GM19240 (cell line): ENCODE data around the gene SPPL2B.

Experiments used
- DNase-seq: peaks from one replicate; pipeline ENCODE4 v3.0.0; 2011; ENCODE audit warnings: low spot score; ENCODE audit not compliant: insufficient read length

Gene SPPL2B

GRCh38 chr19:2300533-2300932, 28.0 kb upstream of the SPPL2B start:
- no peak for DNase-seq

DNA sequence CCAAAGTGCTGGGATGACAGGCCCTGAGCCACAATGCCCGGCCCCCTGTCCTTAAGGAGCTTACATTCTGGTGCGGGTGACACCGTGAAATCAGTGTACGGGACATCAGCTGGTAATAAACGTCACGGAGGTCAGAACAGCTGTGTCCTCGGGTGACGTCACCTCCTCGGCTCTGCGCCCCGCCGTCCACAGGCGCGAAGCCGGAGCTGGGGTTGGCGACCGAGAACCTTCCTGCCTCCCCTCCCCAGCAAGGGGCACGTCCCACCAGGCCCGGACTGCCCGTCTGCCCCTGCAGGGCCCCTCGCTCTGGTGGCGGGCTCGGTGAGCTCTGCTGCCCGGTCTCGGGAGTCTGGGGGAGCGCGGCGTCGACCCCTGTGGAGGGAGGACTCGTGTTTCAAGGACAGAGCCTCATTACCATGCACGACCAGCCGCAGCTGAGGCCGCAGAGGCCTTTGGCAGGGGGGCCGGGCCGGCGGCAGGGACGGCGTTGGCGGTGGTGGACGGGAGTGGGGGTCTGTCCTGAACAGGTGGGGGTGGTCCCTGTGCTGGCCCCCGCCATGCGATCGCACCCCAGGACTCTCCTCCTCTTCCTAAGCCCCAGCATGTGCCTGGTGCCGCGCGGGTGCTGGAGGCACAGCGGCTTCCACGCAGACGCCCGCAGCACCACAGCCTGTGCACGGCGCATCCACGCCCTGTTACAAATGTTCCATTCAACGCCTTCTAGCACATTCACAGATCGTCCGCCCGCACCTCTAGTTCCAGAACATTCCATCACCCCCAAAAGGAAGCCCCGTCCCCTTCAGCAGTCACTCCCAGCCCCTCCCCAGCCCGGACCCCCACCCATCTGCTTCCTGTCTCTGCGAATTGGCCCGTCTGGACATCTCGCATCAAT, 25.9 kb upstream of the SPPL2B start:
- no peak for DNase-seq

- no peak for DNase-seq
These were observed 25.2 kb upstream of the SPPL2B start for GRCh38 chr19:2303211-2303798.

DNA sequence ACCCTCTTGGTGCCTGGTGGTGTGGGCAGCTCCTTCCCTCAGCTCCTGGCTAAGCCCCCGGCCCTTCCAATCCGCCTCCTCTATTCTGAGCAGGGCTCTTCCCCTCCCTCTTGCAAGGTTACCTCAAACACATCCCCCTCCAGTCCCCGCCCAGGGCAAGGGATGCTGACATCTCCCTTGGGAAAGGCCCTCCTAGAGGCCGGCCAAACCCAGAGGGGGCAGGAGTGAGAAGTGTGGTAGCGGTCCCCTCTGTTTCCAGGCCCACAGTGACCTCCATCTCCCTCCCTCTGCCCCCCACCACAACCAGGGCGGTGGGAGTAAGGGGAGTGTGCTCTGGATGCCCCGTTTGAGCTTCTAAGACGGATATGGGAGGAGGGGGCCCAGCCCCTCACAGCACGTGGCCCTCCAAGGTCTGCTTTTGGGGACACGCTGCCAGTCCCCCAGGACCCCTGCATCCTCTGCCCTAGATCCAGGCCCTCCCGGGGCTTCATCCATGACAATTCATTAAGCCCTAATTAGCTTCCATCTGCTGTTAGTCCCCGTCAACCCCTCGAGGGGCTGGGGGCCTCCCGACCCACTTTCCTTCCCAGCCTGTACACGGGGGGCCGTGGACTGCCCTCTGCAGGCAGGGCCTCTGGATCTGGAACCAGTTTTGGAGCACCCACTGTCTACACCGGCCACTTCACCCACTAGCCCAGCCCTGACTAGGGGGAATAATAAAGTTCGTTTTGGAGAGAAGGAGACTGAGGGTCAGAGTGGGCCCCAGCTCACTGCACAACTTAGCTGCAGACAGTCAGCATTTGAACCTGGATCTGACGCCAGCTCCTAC, 22.8 kb upstream of the SPPL2B start:
- DNase-seq: no peak

DNA sequence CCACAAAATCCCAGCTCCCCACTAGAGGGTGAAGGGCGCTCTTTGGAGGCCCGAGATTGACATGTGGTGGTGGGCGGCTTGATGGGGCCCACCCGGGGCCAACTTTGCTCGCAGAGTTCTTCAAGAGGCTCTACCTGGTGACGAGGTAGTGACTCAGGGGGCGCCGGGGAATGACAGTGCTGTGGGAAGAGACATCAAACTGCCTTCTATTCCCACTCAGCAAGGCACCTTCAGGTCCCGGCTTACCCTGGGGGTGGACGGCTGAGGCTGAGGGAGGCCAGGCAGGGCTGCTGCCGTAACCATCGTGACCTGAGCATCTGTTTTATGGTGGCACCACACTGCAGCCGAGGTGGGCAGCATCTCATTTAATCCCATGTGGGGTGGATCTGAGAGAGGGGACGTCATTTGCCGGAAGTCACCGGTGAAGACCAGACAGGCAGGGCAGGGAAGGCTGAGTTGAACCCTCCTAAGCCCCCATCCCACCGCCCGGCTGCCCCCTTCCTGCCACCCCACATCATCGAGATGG, 22.1 kb upstream of the SPPL2B start:
- DNase-seq: no peak

- DNase-seq: no peak
These were observed 21.5 kb upstream of the SPPL2B start for GRCh38 chr19:2306971-2307370.

DNA sequence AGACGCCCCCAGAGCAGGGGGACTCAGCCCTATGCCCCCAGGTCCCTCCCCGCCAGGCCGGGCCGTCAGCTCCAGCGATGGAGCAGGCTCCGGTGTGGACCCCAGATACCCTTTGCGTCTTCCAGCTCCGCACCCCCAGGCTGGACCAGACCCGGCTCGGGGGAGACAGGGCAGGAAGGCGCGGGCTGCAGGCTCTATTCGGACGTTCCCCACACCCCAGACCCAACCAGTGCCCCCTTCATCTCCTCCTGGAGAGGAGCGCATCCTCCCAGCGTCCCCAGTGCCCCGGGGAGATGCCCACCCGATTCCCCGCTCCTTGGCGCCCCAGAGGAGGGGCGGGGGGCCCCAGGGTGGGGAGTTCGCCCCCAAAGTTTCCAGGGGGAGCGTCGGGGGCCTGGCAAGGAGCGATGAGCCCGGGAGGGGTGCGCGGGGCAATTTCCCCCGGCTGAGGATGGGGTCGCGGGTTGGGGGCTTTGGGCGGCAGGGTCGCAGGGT, 20.9 kb upstream of the SPPL2B start:
- no peak for DNase-seq

DNA sequence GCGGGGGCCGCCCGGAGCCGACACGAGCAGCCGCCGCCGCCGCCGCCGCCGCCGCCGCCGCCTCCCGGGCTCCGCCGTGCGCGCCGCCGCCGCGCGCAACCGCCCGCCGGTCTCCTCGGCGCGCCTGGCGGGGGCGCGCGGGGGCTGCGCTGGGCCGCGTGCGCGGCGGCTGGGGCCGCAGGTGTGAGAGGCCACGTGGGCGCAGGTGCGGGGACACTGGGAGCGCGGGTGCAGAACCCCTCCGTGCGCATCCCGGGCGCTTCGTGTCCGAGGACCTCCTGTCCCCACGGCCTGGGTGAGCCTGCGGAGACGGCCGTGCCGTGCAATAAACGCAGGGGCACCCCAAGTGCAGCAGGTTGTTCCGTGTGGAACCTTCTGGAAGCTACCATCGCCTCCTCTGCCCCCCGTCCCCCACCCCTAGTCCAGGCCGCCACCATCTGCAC, 20.3 kb upstream of the SPPL2B start, which contains the start of gene LINGO3:
TSS of gene LINGO3 (minus strand) at position 41 of the 443 bp plus-strand sequence. CDS start 16,378 bp downstream, outside the sequence.
- no peak for DNase-seq

- DNase-seq: no peak
These were observed 18.6 kb upstream of the SPPL2B start for GRCh38 chr19:2309734-2310362.

GRCh38 chr19:2311093-2311492, 17.4 kb upstream of the SPPL2B start:
- no peak for DNase-seq

DNA sequence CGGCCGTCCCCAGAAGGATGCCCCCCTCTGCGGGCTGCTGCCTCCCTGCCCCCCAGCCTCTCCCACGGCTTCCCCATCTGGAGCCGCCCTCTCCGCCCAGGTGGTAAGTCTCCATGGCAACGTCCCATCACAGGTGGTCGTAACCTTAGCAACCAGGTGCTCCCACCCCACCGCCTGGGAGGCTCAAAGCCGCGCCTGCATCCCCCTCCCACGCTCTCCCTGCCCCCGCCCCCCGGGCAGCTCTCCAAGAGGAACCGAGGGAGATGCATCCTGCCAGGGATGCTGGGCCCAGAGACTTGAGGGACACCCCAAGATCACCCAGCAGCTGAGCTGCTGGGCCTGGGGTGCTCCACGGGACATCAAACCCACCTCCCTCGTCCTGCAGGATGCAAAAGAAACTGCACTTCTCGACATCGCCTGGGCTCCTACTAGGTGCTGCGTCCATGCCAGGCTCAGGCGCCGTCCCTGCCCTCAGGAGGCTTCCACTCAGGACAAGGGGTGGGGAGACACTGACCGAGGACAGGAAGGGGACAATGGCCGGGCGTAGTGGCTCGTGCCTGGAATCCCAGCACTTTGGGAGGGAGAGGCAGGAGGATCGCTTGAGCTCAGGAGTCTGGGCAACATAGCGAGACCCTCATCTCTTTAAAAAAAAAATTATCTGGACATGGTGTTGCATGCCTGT, 15.5 kb upstream of the SPPL2B start:
- DNase-seq: no peak

DNA sequence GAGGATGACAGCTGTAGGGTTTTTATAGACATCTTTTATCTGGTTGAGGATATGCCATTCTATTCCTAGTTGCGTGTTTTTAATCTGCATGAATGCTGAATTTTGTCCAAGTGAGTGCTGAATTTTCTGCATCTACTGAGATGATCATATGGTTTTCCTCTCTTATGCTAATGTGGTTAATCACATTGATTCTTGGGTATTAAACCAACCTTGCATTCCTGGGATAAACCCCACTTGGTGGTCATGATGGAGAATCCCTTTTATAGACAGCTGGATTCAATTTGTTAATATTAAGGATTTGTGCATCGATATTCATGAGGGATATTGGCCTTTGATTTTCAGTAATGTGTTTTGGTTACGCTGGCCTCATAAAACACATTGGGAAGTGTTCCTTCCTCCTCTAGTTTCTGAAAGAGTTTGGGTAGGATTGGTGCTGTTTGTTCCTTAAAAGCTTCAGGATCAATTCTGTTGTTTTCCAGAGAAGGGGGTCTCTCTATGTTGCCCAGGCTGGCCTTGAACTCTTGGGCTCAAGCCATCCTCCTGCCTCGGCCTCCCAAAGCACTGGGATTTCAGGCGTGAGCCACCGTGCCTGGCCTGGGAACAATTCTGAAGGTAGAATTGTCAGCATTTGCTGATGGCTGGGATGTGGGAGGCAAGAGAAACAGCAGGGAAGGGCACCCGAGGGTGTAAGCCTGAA, 13.2 kb upstream of the SPPL2B start:
- no peak for DNase-seq

- DNase-seq: no peak
These were observed 12.6 kb upstream of the SPPL2B start for GRCh38 chr19:2315818-2316353.

DNA sequence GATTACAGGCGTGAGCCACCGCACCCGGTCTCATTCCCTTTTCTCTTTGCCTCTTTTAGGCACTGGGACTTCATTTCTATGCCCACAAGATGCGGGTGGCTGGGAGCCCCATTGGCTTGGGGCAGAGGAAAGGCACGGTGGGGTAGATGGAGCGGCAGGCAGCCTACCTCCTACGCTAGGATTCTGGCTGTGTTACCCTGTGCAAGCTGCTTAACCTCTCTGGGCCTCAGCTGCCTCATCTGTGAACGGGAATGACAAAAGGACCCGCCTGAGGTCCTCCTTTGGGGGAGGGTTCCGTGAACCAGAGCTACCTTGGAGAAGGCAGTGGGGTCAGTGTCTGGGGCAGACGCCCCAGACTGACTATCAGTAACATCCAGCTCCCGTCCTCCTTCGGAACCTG, 11.2 kb upstream of the SPPL2B start:
- DNase-seq: no peak

DNA sequence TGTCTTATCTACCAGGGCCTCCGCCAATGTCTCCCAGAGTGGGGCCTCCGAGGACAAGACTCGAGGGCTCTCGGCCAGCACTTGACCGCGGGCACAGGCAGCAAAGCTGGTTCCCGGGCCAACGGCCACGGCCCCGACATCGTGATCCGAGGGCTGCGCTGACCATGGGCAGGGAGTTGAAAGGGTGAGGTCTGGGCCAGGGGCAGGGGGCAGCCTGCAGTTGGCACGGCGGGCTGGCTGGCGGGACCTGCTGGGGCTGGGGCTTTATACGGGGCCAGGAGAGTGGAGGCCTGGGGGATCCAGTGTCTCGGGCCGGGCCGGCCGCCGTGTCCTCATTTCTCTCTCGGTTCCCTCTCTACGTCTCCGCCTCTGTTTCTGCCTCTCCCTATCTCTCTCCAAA, 10.7 kb upstream of the SPPL2B start:
- DNase-seq: no peak

- DNase-seq: no peak
These were observed 9.6 kb upstream of the SPPL2B start for GRCh38 chr19:2318923-2319322.

GRCh38 chr19:2319551-2319950, 8.9 kb upstream of the SPPL2B start:
- DNase-seq: no peak

DNA sequence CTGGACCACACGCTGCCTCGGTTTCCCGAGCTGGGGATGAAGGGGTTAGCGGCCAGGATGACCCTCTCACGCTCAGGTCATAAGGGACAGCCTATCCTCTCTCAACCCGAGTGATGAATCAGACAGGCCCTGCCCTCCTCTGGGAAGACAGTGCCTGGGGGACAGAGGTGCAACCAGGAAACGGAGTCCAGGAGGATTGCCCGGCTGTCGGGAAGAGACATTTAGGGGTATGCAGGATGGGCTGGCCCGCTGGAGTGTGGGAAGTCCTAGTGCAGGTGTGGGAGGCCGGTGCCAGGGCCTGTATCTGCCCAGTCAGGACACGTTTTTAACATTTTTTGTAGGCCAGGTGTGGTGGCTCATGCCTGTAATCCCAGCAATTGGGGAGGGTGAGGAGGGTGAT, 8.4 kb upstream of the SPPL2B start:
- DNase-seq: no peak

GRCh38 chr19:2320939-2321338, 7.5 kb upstream of the SPPL2B start:
- DNase-seq: no peak
